Liver (tissue), 9 donors: ENCODE results near the gene COL24A1. TPM values are rescaled to one million over a fixed set of nuclear protein-coding genes. Genes with fewer than 3 reads are reported as not detected.

Source experiments
- DNase-seq: peaks from one replicate; pipeline ENCODE4 v3.0.0-alpha.2; 2017; ENCODE audit warnings: low spot score
- H3K27ac ChIP-seq, 2 donors: one replicate each; pipeline ENCODE4 v1.7.0; 2013; ENCODE audit warnings: inconsistent platforms in 2 of 2, low read length in 2 of 2, control low read depth in 1 of 2, low read depth in 1 of 2, mild to moderate bottlenecking in 1 of 2
- H3K27me3 ChIP-seq, 4 donors: one replicate each; pipeline versions ENCODE4 v1.6.1 to v1.7.0; 2013; ENCODE audit warnings: low read length in 3 of 4, inconsistent platforms in 1 of 4, mild to moderate bottlenecking in 1 of 4, moderate library complexity in 1 of 4; ENCODE audit not compliant: control insufficient read depth in 4 of 4, insufficient read depth in 4 of 4
- H3K36me3 ChIP-seq, 4 donors: one replicate each; pipeline versions ENCODE4 v1.6.1 to v1.7.0; 2013; ENCODE audit warnings: low read length in 3 of 4, mild to moderate bottlenecking in 3 of 4, low read depth in 1 of 4, moderate library complexity in 1 of 4; ENCODE audit not compliant: control insufficient read depth in 4 of 4, insufficient read depth in 3 of 4
- H3K4me1 ChIP-seq, 4 donors: one replicate each; pipeline versions ENCODE4 v1.6.1 to v1.7.0; 2013; ENCODE audit warnings: low read length in 3 of 4, mild to moderate bottlenecking in 3 of 4, moderate library complexity in 1 of 4; ENCODE audit not compliant: control insufficient read depth in 4 of 4, insufficient read depth in 4 of 4
- H3K4me3 ChIP-seq, 3 donors: one replicate each; pipeline versions ENCODE4 v1.6.1 to v1.7.0; 2013; ENCODE audit warnings: low read length in 3 of 3, control low read depth in 1 of 3, low read depth in 1 of 3, mild to moderate bottlenecking in 1 of 3
- H3K9ac ChIP-seq, 2 donors: one replicate each; pipeline ENCODE4 v1.7.0; 2013; ENCODE audit warnings: low read length in 2 of 2, mild to moderate bottlenecking in 2 of 2, moderate library complexity in 2 of 2, control low read depth in 1 of 2, low read depth in 1 of 2
- H3K9me3 ChIP-seq, 4 donors: one replicate each; pipeline versions ENCODE4 v1.6.1 to v1.7.0; 2013; ENCODE audit warnings: low read length in 3 of 4; ENCODE audit not compliant: control insufficient read depth in 4 of 4
- EGR1 ChIP-seq, 2 donors: IDR thresholded peaks; 2 replicates each; pipeline ENCODE4 v1.6.1; 2016 to 2018; ENCODE audit warnings: antibody characterized with exemption in 2 of 2, low read depth in 2 of 2
- FOXA1 ChIP-seq: IDR thresholded peaks from 2 replicates; pipeline ENCODE4 v1.6.1; 2016; ENCODE audit warnings: antibody characterized with exemption
- FOXA2 ChIP-seq: IDR thresholded peaks from 2 replicates; pipeline ENCODE4 v1.6.1; 2016; ENCODE audit warnings: antibody characterized with exemption
- HNF4G ChIP-seq: IDR thresholded peaks from 2 replicates; pipeline ENCODE4 v1.6.1; 2016; ENCODE audit warnings: antibody characterized with exemption
- JUND ChIP-seq, 2 donors: IDR thresholded peaks; 2 replicates each; pipeline ENCODE4 v1.6.1; 2016; ENCODE audit warnings: antibody characterized with exemption in 2 of 2
- NR2F2 ChIP-seq: IDR thresholded peaks from 2 replicates; pipeline ENCODE4 v1.6.1; 2016; ENCODE audit warnings: antibody characterized with exemption
- RAD21 ChIP-seq, 2 donors: IDR thresholded peaks; 2 replicates each; pipeline ENCODE4 v1.6.1; 2016; ENCODE audit warnings: antibody characterized with exemption in 2 of 2, mild to moderate bottlenecking in 2 of 2
- RXRA ChIP-seq, 2 donors: IDR thresholded peaks; 2 replicates each; pipeline ENCODE4 v1.6.1; 2017 to 2018; ENCODE audit warnings: antibody characterized with exemption in 2 of 2, mild to moderate bottlenecking in 1 of 2
- YY1 ChIP-seq: IDR thresholded peaks from 2 replicates; pipeline ENCODE4 v1.6.1; 2016; ENCODE audit warnings: antibody characterized with exemption, mild to moderate bottlenecking
- WGBS: extraction: QIAGEN DNeasy Blood & Tissue Kit; methylation state at CpG from one replicate; pipeline ENCODE4 v1.1.7; 2013; 5-methylcytosine and 5-hydroxymethylcytosine counted together
- polyA plus RNA-seq, 2 donors: library from polyadenylated mRNA; stranded (reverse) in 1 of 2; unstranded in 1 of 2; fragments of 200-250 nt in 1 of 2; fragments of >200 nt in 1 of 2; fragmentation: Nextera tagmentation in 1 of 2; extraction: Ambion mirVana in 1 of 2; gene quantifications; one replicate each; pipeline versions ENCODE4 v1.2.1 to v1.2.3, GENCODE V29; 2013 to 2015
- total RNA-seq, 2 donors: library from RNA; depleted of rRNA; stranded (reverse); fragments of >200 nt; gene quantifications; one replicate each; pipeline ENCODE4 v1.2.3, GENCODE V29; 2014
- TF ChIP-seq, protein P1 (sequence below): IDR thresholded peaks from 2 replicates; pipeline ENCODE4 v1.6.1; 2016; ENCODE audit warnings: antibody characterized with exemption, mild to moderate bottlenecking
- TF ChIP-seq, protein P2 (sequence below): fragments of 150-350 bp; IDR thresholded peaks from 2 replicates; pipeline ENCODE4 v1.5.1; 2017; ENCODE audit warnings: improper control_type of control experiment, low read depth, low read length; ENCODE audit not compliant: missing input control
- TF ChIP-seq, protein P3 (sequence below): IDR thresholded peaks from 2 replicates; pipeline ENCODE4 v1.6.1; 2016; ENCODE audit warnings: antibody characterized with exemption
- donor health status: healthy.
- donor health status: healthy.
- donor health status: healthy.
- donor health status: healthy.
- donor health status: healthy.

Gene COL24A1
- total and polyA plus RNA-seq, 4 donors = under 0.01 to 0.28 (median 0.01) TPM; not detected in 1

DNA sequence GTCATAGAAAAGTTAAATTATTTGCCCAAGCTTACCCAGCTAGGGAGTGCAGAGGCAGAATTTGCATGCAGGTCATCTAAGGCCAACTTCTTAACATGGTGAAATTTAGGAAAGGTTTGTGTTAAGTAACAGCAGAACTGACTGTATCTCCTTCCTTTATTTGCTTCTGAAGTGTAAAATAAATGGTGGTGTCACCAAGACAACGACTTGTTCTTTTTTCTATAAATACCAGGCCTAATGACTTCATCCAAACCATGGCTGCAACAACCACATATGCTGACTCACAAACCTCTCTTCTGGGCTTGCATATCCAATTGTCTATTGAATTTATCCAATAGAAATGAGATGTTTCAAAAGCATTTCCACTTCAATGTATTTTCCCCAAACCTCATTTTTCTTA is 19.1 kb downstream of the COL24A1 start (continued):
- TF ChIP-seq, protein P1, sequence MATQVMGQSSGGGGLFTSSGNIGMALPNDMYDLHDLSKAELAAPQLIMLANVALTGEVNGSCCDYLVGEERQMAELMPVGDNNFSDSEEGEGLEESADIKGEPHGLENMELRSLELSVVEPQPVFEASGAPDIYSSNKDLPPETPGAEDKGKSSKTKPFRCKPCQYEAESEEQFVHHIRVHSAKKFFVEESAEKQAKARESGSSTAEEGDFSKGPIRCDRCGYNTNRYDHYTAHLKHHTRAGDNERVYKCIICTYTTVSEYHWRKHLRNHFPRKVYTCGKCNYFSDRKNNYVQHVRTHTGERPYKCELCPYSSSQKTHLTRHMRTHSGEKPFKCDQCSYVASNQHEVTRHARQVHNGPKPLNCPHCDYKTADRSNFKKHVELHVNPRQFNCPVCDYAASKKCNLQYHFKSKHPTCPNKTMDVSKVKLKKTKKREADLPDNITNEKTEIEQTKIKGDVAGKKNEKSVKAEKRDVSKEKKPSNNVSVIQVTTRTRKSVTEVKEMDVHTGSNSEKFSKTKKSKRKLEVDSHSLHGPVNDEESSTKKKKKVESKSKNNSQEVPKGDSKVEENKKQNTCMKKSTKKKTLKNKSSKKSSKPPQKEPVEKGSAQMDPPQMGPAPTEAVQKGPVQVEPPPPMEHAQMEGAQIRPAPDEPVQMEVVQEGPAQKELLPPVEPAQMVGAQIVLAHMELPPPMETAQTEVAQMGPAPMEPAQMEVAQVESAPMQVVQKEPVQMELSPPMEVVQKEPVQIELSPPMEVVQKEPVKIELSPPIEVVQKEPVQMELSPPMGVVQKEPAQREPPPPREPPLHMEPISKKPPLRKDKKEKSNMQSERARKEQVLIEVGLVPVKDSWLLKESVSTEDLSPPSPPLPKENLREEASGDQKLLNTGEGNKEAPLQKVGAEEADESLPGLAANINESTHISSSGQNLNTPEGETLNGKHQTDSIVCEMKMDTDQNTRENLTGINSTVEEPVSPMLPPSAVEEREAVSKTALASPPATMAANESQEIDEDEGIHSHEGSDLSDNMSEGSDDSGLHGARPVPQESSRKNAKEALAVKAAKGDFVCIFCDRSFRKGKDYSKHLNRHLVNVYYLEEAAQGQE = no peak
- no peak for TF ChIP-seq FOXA1
- no peak for TF ChIP-seq NR2F2
- no peak for TF ChIP-seq RXRA (IDR thresholded peaks at IDR 0.05)

DNA sequence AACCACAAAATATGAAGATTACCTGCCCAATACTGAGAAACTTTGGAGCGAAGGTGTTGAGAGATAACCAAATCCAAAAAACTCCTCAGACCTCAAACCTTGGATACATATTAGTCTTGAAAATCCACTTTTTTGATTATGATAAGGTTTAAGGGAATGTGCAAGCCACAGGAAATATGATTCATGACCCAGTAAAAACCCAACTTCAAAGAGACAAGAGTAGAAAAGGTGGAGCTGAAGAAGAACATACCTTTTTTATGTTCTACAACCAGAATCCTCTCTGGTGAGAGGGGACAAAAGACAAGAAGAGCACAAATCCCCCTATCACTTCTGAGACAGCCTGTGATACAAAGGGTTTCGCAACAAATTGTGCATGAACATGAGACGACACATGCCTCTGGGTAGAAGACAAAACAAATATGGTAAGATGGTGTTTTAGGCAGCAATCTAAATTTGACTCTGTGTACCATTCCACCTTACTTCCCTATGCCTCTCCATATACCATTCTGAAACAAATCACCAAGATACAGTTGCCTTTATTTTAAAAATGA is 37.3 kb downstream of the COL24A1 start:
- WGBS = 78% methylated on average over 3 of the region's 3 CpGs

More for the DNA sequence above, 37.3 kb downstream of the COL24A1 start:
- Histone ChIP-seq H3K27ac (no peak overlapping the region), H3K4me3 (no peak overlapping the region), H3K4me1 (no peaks in the 10 kb centered on the region), H3K9me3 (no peaks in the 10 kb centered on the region), H3K27me3 (no peaks in the 10 kb centered on the region), H3K36me3 (no peaks in the 10 kb centered on the region), H3K9ac (no peak overlapping the region)
- TF ChIP-seq YY1 = no peak
- TF ChIP-seq, protein P2, sequence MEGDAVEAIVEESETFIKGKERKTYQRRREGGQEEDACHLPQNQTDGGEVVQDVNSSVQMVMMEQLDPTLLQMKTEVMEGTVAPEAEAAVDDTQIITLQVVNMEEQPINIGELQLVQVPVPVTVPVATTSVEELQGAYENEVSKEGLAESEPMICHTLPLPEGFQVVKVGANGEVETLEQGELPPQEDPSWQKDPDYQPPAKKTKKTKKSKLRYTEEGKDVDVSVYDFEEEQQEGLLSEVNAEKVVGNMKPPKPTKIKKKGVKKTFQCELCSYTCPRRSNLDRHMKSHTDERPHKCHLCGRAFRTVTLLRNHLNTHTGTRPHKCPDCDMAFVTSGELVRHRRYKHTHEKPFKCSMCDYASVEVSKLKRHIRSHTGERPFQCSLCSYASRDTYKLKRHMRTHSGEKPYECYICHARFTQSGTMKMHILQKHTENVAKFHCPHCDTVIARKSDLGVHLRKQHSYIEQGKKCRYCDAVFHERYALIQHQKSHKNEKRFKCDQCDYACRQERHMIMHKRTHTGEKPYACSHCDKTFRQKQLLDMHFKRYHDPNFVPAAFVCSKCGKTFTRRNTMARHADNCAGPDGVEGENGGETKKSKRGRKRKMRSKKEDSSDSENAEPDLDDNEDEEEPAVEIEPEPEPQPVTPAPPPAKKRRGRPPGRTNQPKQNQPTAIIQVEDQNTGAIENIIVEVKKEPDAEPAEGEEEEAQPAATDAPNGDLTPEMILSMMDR = no peak
- TF ChIP-seq EGR1 (IDR thresholded peaks at IDR 0.05; ENCODE audit: low read depth in 2 of 2) = no peak
- no peak for TF ChIP-seq FOXA1
- TF ChIP-seq JUND (IDR thresholded peaks at IDR 0.05) = no peak
- TF ChIP-seq, protein P1 = no peak
- no peak for TF ChIP-seq RAD21 (IDR thresholded peaks at IDR 0.05)
- TF ChIP-seq HNF4G = no peak
- no peak for TF ChIP-seq RXRA (IDR thresholded peaks at IDR 0.05)
- no peak for TF ChIP-seq NR2F2
- TF ChIP-seq FOXA2 = no peak
- TF ChIP-seq, protein P3, sequence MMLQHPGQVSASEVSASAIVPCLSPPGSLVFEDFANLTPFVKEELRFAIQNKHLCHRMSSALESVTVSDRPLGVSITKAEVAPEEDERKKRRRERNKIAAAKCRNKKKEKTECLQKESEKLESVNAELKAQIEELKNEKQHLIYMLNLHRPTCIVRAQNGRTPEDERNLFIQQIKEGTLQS = no peak
- no peak for DNase-seq
